GM21717 (cell line): ENCODE measurements around the gene MAML2.
A peak's percentile ranks its signal among the peaks of the same experiment; 100 is the strongest.

Experiments used
- ATAC-seq: cut with Tn5 transposase; IDR thresholded peaks from one replicate; pipeline ENCODE4 v1.9.1; 2021; ENCODE audit warnings: mild to moderate bottlenecking, moderate library complexity; ENCODE audit not compliant: unreplicated experiment

Gene MAML2

GRCh38 chr11:96026310-96026709 lies 316.7 kb downstream of the MAML2 start:
- ATAC-seq: no peak

DNA sequence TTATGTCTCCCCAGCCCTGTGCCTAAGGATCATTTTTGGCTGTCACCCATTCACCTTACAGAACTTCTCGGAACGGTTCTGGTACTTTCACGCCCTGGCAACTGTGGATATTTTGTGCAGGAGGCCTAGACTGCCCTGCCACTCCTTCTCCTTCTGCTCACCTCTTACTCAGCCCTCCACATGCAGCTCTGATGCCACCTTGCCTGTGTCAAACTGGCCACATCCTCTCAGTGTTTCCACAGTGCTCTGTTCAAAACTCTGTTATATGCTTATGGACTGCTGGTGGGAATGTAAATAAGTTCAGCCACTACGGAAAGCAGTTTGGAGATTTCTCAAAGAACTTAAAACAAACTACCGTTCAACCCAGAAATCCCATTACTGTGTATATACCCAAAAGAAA lies 318.3 kb downstream of the MAML2 start:
- no peak for ATAC-seq

DNA sequence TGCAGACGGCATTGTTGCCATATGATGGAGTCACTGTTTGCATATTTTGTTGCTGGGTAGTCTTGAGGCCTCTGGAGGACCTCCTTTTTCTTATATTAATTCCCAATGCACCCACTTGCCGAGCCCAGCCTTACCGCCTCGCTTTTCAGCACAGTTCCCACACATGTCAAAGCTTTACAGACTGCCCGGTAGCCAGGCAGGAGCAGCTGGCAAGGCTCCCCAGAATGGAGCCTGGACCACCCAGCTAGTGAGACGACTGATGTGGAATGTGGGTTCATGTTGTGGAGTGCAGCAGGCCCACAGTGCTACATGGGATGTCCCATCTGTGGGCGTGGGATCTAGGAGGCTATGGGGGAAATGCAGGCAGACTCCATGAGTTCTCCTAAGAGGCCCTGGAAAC lies 319.7 kb downstream of the MAML2 start:
- no peak for ATAC-seq

GRCh38 chr11:96021901-96022650 lies 320.9 kb downstream of the MAML2 start:
- ATAC-seq: no peak

DNA sequence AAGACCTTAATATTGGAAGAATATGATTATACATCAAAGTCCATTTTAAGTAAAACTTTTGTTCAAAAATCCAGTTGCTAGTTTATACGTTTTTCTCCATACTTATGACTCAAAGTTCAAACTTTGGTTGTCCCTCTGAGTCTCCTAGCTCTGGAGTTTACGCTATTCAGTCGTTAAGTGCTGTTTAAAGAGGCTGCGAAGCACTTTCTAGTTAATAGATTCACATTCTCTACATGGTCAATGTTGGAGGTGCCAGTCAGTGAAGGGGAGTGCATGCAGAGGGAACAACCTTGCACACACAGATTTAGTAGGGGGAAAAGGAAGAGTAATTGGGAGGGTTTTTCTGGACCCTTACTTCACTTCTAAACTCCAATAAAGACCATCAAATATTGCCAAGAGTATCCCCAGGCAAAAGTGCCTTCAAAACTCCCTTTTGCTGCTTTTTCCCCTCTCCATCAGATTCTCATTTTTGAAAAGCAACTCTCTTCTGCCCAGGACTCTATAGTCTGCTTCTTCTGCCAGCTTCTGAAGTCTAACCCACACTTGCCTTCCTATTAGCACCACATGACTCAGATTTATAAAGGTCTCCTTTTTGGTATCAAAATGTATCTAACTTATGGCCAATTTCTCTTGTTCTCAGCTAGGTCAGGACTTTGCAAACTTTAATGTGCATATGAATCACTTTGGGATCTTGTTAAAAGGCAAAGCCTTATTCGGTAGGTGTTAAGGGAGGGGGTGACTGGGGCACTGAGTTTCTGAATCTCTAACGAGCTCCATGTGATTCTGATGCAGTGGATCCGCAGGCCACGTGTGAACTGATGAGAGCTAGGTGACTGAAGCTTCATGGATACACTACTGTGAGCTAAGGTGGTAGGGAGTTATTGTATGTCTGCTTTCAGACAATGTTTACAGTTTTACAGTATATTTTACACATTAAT lies 322.9 kb downstream of the MAML2 start:
- ATAC-seq: no peak

DNA sequence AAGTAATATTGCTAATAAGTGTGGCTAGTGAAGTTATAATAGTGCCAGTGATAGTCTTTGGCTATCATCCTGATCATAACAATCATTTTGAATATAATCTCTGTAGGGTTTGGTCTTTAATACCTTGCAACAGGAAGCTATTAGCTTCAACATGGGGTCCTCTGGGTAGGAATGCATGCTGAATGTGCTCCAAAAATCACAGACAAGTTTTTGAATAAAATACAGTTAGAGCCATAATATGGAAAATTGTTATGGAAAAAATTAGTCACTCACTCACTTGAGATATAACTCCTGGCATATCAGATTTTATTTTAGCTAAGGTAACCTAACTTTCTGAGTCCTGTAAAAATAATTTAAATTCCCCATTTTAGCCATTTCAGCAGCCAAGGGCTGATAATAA lies 323.7 kb downstream of the MAML2 start:
- no peak for ATAC-seq

GRCh38 chr11:96017856-96018255 lies 325.1 kb downstream of the MAML2 start:
- no peak for ATAC-seq

DNA sequence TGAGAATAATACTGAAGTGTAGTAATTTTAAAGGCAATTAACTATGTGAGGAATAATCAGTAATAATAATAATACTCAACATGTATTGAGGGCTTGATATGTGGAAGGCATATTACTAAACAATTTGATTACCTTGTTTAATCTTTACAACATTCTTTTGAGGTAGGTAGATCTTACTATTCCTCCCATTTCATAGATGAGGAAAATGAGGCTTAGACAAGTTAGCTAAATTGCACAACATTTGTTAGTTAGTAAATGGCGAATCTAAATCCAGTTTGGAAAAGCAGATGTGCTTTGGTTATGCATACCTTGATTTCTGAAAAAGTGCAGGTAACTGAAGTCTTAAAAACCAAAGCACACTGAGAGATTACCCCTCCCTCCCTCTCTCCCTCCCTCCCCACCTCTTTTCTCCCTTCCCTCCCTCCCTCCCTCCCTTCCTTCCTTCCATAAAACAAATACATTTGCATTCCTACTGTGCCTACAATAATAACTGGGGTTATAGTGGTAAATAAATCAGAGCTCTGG lies 326.0 kb downstream of the MAML2 start:
- no peak for ATAC-seq

- ATAC-seq: no peak
Observed at GRCh38 chr11:96015906-96016565, 327.0 kb downstream of the MAML2 start.

GRCh38 chr11:96014217-96014616 lies 328.8 kb downstream of the MAML2 start:
- peak; percentile 52 for ATAC-seq

- ATAC-seq: peak; percentile 3
Observed at GRCh38 chr11:96013461-96014213, 329.4 kb downstream of the MAML2 start.

GRCh38 chr11:96012086-96012824 lies 330.7 kb downstream of the MAML2 start:
- ATAC-seq: peak; percentile 83

DNA sequence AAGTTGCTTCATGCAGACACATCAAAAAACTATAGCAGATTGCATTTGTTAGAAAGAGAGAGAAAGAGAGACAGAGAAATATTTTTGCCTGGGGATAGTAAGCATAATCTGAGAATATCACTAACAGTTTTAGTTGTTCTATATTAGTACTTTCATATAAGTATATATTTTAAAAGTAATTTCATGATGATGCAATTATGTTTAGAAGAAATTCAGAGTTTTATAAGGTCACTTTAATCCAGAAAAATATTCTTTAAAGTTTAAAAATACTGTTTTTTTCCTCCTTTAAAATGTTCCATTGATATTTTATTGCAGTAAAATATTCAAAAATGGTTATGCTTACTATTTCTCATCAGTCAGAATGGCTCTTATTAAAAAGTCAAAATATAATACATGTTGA lies 332.3 kb downstream of the MAML2 start:
- no peak for ATAC-seq

DNA sequence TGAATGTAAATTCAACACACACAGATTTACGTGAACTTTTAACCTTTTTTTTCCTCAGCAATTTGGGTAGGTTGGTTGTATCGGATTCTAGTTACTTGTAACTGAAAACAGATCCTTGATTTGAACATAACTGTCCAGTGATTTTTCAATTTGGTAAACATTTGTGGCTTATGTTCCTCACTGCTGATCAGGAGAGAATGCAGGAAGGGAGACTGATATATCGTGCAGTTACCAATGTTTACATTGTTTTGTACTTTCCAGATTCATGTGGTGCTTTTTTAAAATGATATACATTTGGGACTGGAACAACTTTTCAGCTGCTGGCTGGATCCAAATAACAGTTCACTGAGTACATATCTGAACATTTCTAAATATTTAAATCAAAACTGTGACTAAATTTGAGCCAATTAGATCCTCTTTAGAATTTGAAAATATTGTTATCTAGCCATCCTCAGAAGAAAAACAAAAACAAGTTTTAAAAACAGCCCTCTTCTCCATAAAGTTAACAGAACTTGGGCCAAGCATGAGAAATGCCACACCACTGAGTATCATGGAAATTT lies 334.8 kb downstream of the MAML2 start:
- no peak for ATAC-seq

DNA sequence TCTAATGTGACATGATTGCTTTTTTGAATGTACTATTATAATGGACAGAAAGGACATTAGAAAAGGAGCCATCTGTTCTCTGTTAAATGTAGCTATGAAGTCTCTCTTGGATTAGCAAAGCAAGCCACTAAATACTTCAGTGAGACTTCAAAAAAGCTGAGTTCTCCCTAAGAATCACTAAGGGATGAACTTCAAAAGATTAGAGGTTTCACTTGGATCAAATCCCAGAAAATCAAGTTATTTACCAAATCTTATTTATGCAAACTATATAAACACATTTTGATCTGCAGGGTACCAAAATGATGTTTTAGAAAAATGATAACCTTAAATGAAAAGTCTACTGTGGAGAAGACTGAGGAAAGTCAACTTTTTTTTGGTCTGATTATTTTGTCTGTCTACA lies 337.0 kb downstream of the MAML2 start:
- ATAC-seq: no peak

DNA sequence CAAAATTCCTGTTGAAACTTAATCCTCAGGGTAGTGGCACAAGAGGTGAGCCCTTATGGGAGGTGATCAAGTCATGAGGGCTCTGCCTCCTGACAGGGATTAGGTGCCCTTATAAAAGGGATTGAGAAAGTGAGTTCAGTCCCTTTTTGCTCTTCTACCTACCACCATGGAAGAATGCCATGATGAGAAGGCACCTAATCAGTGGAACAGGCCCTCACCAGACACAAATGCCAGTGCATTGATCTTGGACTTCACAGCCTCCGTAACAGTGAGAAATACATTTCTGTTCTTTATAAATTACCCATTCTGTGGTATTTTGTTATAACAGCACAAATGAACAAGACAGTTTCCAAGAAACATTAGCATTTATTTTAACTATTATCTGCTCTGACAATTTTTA lies 338.1 kb downstream of the MAML2 start:
- no peak for ATAC-seq

- ATAC-seq: no peak
Observed at GRCh38 chr11:96002754-96003290, 340.2 kb downstream of the MAML2 start.

- no peak for ATAC-seq
Observed at GRCh38 chr11:96002339-96002738, 340.7 kb downstream of the MAML2 start.

DNA sequence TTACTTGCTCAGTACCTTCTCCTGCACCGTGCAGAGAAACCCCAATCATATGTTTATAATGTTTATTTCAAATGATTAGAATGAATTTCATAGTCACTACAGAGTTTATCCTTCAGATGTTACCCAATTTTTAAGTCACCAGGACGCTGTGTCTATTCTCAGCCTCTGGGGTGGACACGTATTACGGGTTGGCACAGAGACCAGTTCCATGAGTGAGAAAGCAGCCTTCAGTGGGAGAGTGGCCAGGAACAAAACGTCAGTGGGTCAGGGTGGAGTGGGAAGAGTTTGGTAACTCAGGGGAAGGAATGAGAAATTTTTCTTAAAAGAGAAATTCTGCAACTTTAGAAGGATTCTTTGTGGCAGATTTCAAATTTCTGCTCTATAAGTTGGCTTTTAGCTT lies 342.0 kb downstream of the MAML2 start:
- ATAC-seq: no peak
